ENCODE data around the gene VWA5B2. TPM values are rescaled to one million over a fixed set of nuclear protein-coding genes. Genes with fewer than 3 reads are reported as not detected.

The VWA5B2 gene
- total RNA-seq, 1 experiment from 2014 or later, result 1.6 TPM

DNA sequence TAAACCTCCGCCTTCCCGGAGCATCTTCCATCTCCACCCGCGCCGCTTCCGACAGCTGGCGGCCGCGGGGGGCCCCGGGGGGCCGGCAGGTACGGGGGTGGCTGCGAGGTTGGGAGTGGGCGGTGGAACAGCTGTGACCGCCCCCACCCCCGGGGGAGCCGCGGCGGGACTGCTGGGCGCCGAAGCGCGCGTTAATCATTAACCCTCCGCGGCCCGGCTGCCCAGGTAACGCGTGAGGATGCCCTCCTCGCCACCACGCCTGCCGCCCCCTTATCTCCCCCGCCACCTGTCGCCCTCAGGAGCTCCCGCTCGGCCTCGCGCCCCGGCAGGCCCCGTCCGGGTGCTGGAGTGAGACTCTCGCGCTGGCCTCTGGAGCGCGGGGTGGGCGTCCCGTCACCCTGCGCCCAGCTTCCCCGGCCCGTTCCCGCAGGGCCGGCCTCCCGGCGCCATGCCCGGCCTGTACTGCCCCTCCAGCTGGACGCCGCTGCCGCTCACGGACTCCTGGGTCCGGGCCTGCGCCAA lies 757 bp downstream of the VWA5B2 start:
- POLR2A ChIA-PET, result interaction anchor here (0.5 kb wide), 1 partner anchor 16 kb away, joined by 3 read pairs; no protein-coding TSS in a partner anchor
- DNase-seq, result peak in 1 of 2 experiments; percentile 66
- no peak overlapping the region for H3K27ac Mint-ChIP-seq (ENCODE audit: unreplicated experiment)
- peak overlapping the region; percentile 70 for H3K4me3 Mint-ChIP-seq (ENCODE audit: unreplicated experiment)
- Histone ChIP-seq H3K4me1 (peaks cover 9% of the 10 kb centered on the region), H3K36me3 (ENCODE audit: control insufficient read depth, insufficient read depth, low read length) (no peaks in the 10 kb centered on the region), H3K9me3 (no peaks in the 10 kb centered on the region), H3K27me3 (replicated peaks; ENCODE audit: control insufficient read depth, insufficient read depth, low read length) (peaks cover 5% of the 10 kb centered on the region), H3K4me3 (ENCODE audit: low read depth, low read length) (peak overlapping the region; percentile 58)
- no TSS peak for BruUV-seq (replicated peaks)
- CTCF ChIA-PET, result no interaction called here
- H3K9me3 Mint-ChIP-seq (ENCODE audit: unreplicated experiment), result no peaks in the 10 kb centered on the region
- peaks cover 4% of the 10 kb centered on the region for H3K36me3 Mint-ChIP-seq (ENCODE audit: insufficient read depth, unreplicated experiment)
- peaks cover 26% of the 10 kb centered on the region for H3K27me3 Mint-ChIP-seq (ENCODE audit: insufficient read depth, unreplicated experiment)
- no peak for TF ChIP-seq CTCF (IDR thresholded peaks at IDR 0.05; ENCODE audit: insufficient read depth in 1 of 2, low read depth in 1 of 2, low read length in 1 of 2, severe bottlenecking in 1 of 2, unreplicated experiment in 1 of 2)
- H3K4me1 Mint-ChIP-seq (ENCODE audit: low read depth, unreplicated experiment), result peaks cover 7% of the 10 kb centered on the region
- intact Hi-C loops (cut with micrococcal nuclease; ENCODE audit: unreplicated experiment), result loop anchor here (2.0 kb wide), 1 partner anchor 19 kb away; the partner anchor contains the start of genes ALG3 and EEF1AKMT4

DNA sequence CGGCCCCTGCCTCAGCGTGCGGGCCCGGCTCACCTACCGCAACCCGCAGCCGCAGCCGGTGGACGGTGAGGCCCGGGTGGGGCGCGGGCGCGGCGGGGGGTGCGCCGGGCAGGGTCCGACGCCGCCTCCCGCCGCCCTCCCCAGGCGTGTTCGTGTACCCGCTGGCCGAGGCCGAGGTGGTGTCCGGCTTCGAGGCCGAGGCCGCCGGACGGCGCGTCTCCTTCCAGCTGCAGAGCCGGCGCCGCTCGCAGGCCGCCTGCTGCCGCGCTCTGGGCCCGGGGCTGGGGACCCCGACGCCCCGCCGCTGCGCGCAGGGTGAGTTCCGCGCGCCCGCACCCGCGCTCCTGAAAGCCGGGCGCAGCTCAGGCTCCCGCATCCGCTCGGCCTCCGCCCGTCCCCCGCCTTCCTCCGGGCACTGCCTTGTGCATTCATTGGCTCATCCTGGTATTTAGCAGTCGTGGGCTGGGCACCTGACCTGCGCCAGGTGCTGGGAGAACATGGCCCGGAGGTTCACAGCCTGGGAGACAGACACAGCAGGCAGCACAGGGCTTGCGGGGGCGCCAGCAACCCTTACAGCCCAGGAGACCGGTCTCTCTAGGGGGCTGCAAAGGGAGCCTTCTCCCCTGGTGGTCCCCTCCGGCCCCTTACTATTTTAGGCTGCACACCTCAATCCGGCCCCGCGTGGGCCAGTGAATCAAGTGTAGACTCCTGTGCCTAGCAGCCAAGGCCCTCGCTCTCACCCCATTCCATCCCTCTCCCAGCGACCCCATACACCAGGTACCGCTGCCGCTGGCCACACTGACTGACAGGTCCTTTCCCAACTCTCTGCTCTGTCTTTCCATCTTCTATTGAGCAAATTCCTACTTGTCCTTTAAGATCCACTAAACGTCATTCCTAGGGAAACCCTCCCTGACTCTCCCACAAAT lies 1.5 kb downstream of the VWA5B2 start:
- BruUV-seq (replicated peaks), result no TSS peak
- Mint-ChIP-seq H3K4me3 (ENCODE audit: unreplicated experiment) (peak overlapping the region; percentile 70), H3K27me3 (ENCODE audit: insufficient read depth, unreplicated experiment) (peaks cover 24% of the 10 kb centered on the region), H3K36me3 (ENCODE audit: insufficient read depth, unreplicated experiment) (peaks cover 4% of the 10 kb centered on the region), H3K27ac (ENCODE audit: unreplicated experiment) (no peak overlapping the region), H3K4me1 (ENCODE audit: low read depth, unreplicated experiment) (peaks cover 7% of the 10 kb centered on the region), H3K9me3 (ENCODE audit: unreplicated experiment) (no peaks in the 10 kb centered on the region)
- ChIA-PET CTCF (no interaction called here), POLR2A (interaction anchor here (0.5 to 0.6 kb wide), 2 partner anchors 15 to 331 kb away, joined by 3 to 5 read pairs; partner anchors contain the start of gene EPHB3)
- no peaks in the 10 kb centered on the region for H3K36me3 ChIP-seq (ENCODE audit: control insufficient read depth, insufficient read depth, low read length)
- peaks cover 9% of the 10 kb centered on the region for H3K4me1 ChIP-seq
- DNase-seq, result no peak
- no peak for TF ChIP-seq CTCF (IDR thresholded peaks at IDR 0.05; ENCODE audit: insufficient read depth in 1 of 2, low read depth in 1 of 2, low read length in 1 of 2, severe bottlenecking in 1 of 2, unreplicated experiment in 1 of 2)
- peaks cover 5% of the 10 kb centered on the region for H3K27me3 ChIP-seq (replicated peaks; ENCODE audit: control insufficient read depth, insufficient read depth, low read length)
- no peaks in the 10 kb centered on the region for H3K9me3 ChIP-seq
- intact Hi-C loops (cut with micrococcal nuclease; ENCODE audit: unreplicated experiment), result loop anchor here (2.0 kb wide), 1 partner anchor 18 kb away; the partner anchor contains the start of genes ALG3 and EEF1AKMT4
- peak overlapping the region; percentile 58 for H3K4me3 ChIP-seq (ENCODE audit: low read depth, low read length)

- Histone ChIP-seq H3K4me3 (ENCODE audit: low read depth, low read length) (no peak overlapping the region), H3K27me3 (replicated peaks; ENCODE audit: control insufficient read depth, insufficient read depth, low read length) (peaks cover 5% of the 10 kb centered on the region), H3K9me3 (no peaks in the 10 kb centered on the region), H3K36me3 (ENCODE audit: control insufficient read depth, insufficient read depth, low read length) (no peaks in the 10 kb centered on the region), H3K4me1 (peaks cover 9% of the 10 kb centered on the region)
- Mint-ChIP-seq H3K36me3 (ENCODE audit: insufficient read depth, unreplicated experiment) (peaks cover 4% of the 10 kb centered on the region), H3K27ac (ENCODE audit: unreplicated experiment) (no peak overlapping the region), H3K27me3 (ENCODE audit: insufficient read depth, unreplicated experiment) (peaks cover 24% of the 10 kb centered on the region), H3K9me3 (ENCODE audit: unreplicated experiment) (no peaks in the 10 kb centered on the region), H3K4me3 (ENCODE audit: unreplicated experiment) (peak overlapping the region; percentile 70), H3K4me1 (ENCODE audit: low read depth, unreplicated experiment) (peaks cover 7% of the 10 kb centered on the region)
- no peak for TF ChIP-seq CTCF (IDR thresholded peaks at IDR 0.05; ENCODE audit: insufficient read depth in 1 of 2, low read depth in 1 of 2, low read length in 1 of 2, severe bottlenecking in 1 of 2, unreplicated experiment in 1 of 2)
- DNase-seq, result no peak
- intact Hi-C loops (cut with micrococcal nuclease; ENCODE audit: unreplicated experiment), result loop anchor here (2.0 kb wide), 1 partner anchor 17 kb away; the partner anchor contains the start of genes ALG3 and EEF1AKMT4
- ChIA-PET POLR2A (no interaction called here), CTCF (no interaction called here)
- no TSS peak for BruUV-seq (replicated peaks)
These were observed 2.3 kb downstream of the VWA5B2 start for GRCh38 chr3:184231671-184232070.
